IMR-90 (cell line): ENCODE measurements around the gene USH2A. TPM values are rescaled to one million over a fixed set of nuclear protein-coding genes. Genes with fewer than 3 reads are reported as not detected.

Experiments
- ATAC-seq: fragments of 200-7000 bp; cut with Tn5 transposase; 2 replicates; pipeline ENCODE4 v1.9.1; 2020; ENCODE audit warnings: low read depth, mild to moderate bottlenecking, moderate library complexity
- BruUV-seq: library from RNA; stranded (reverse); fragments of 400-500 nt; replicated peaks from 2 replicates; lab custom pipeline; 2021; lab: Mats Ljungman, UMichigan
- CTCF ChIA-PET: fragments of 300-600 bp; formaldehyde crosslinking; extraction: SDS; loops from one replicate; lab custom pipeline; 2021; ENCODE audit warnings: antibody characterized with exemption; lab: Yijun Ruan, JAX
- POLR2A ChIA-PET: fragments of 300-600 bp; sonication (Branson Sonifier 250); formaldehyde crosslinking; loops from one replicate; lab custom pipeline; 2022; ENCODE audit warnings: antibody characterized with exemption; ENCODE audit not compliant: unreplicated experiment; lab: Charles Lee
- DNase-seq: peaks from one replicate; pipeline ENCODE4 v3.0.0; 2013
- H2AFZ ChIP-seq: replicated peaks from 2 replicates; pipeline ENCODE3; 2013; ENCODE audit warnings: low read length, mild to moderate bottlenecking; ENCODE audit not compliant: poor library complexity
- H2AK5ac ChIP-seq: 2 replicates; pipeline ENCODE4 v1.6.1; 2013; ENCODE audit warnings: low read depth, low read length, inconsistent platforms
- H2AK9ac ChIP-seq: replicated peaks from 2 replicates; pipeline ENCODE3; 2013; ENCODE audit warnings: mild to moderate bottlenecking, low read depth, low read length, moderate library complexity; ENCODE audit not compliant: poor library complexity
- H2BK120ac ChIP-seq: 2 replicates; pipeline ENCODE4 v1.6.1; 2013; ENCODE audit warnings: low read depth, low read length, inconsistent platforms
- H2BK15ac ChIP-seq: 3 replicates; pipeline ENCODE4 v1.6.1; 2013; ENCODE audit warnings: low read depth, low read length, inconsistent platforms
- H2BK20ac ChIP-seq: 2 replicates; pipeline ENCODE4 v1.6.1; 2013; ENCODE audit warnings: low read depth, mild to moderate bottlenecking, inconsistent platforms, low read length, moderate library complexity
- H2BK5ac ChIP-seq: 2 replicates; pipeline ENCODE4 v1.6.1; 2013; ENCODE audit warnings: mild to moderate bottlenecking, low read depth, low read length, inconsistent platforms; ENCODE audit not compliant: poor library complexity, severe bottlenecking
- H3K14ac ChIP-seq: replicated peaks from 2 replicates; pipeline ENCODE4 v1.6.1; 2013; ENCODE audit warnings: low read depth, low read length, inconsistent platforms
- H3K18ac ChIP-seq: 2 replicates; pipeline ENCODE4 v1.6.1; 2013; ENCODE audit warnings: low read depth, low read length, control low read depth
- H3K23ac ChIP-seq: 2 replicates; pipeline ENCODE4 v1.6.1; 2013; ENCODE audit warnings: low read depth, low read length, inconsistent platforms
- H3K27ac ChIP-seq: 2 replicates; pipeline ENCODE4 v1.5.1; 2013; ENCODE audit warnings: mild to moderate bottlenecking, control low read depth, low read length; ENCODE audit not compliant: insufficient read depth
- H3K27me3 ChIP-seq: 2 replicates; pipeline ENCODE4 v1.6.1; 2013; ENCODE audit warnings: low read length; ENCODE audit not compliant: control insufficient read depth, insufficient read depth
- H3K36me3 ChIP-seq: 2 replicates; pipeline ENCODE4 v1.6.1; 2013; ENCODE audit warnings: low read length, mixed read lengths; ENCODE audit not compliant: control insufficient read depth, insufficient read depth
- H3K4ac ChIP-seq: 2 replicates; pipeline ENCODE4 v1.6.1; 2013; ENCODE audit warnings: low read depth, low read length, inconsistent platforms
- H3K4me1 ChIP-seq: 2 replicates; pipeline ENCODE4 v1.6.1; 2013; ENCODE audit warnings: low read length, mixed read lengths; ENCODE audit not compliant: control insufficient read depth, insufficient read depth
- H3K4me2 ChIP-seq: 2 replicates; pipeline ENCODE4 v1.6.1; 2013; ENCODE audit warnings: low read depth, mild to moderate bottlenecking, control low read depth, low read length, moderate library complexity
- H3K4me3 ChIP-seq: 2 replicates; pipeline ENCODE4 v1.5.1; 2013; ENCODE audit warnings: low read depth, mild to moderate bottlenecking, control low read depth, low read length, moderate library complexity; ENCODE audit not compliant: insufficient read depth
- H3K56ac ChIP-seq: 2 replicates; pipeline ENCODE4 v1.6.1; 2013; ENCODE audit warnings: low read length, inconsistent platforms; ENCODE audit not compliant: insufficient read depth; ENCODE audit errors: extremely low read depth
- H3K79me1 ChIP-seq, 2 experiments: 2 replicates each; pipeline ENCODE4 v1.6.1; 2013; ENCODE audit warnings: low read length in 2 of 2, inconsistent platforms in 1 of 2, low read depth in 1 of 2
- H3K9ac ChIP-seq: 2 replicates; pipeline ENCODE4 v1.6.1; 2013; ENCODE audit warnings: low read depth, low read length, control low read depth
- H3K9me1 ChIP-seq: 2 replicates; pipeline ENCODE4 v1.6.1; 2013; ENCODE audit warnings: low read length, inconsistent platforms; ENCODE audit not compliant: insufficient read depth
- H3K9me3 ChIP-seq: 2 replicates; pipeline ENCODE4 v1.6.1; 2013; ENCODE audit warnings: low read length; ENCODE audit not compliant: control insufficient read depth, insufficient read depth
- H4K20me1 ChIP-seq: 2 replicates; pipeline ENCODE4 v1.6.1; 2013; ENCODE audit warnings: low read length, inconsistent platforms; ENCODE audit not compliant: insufficient read depth
- H4K5ac ChIP-seq: 2 replicates; pipeline ENCODE4 v1.6.1; 2013; ENCODE audit warnings: mild to moderate bottlenecking, low read depth, low read length, control low read depth
- H4K8ac ChIP-seq, 2 experiments: 2 replicates each; pipeline ENCODE4 v1.6.1; 2013; ENCODE audit warnings: low read depth in 2 of 2, low read length in 2 of 2, control low read depth in 1 of 2, inconsistent platforms in 1 of 2
- H4K91ac ChIP-seq: 2 replicates; pipeline ENCODE4 v1.6.1; 2013; ENCODE audit warnings: low read depth, low read length, inconsistent platforms; ENCODE audit not compliant: insufficient read depth
- ELK1 ChIP-seq: fragments of 150-350 bp; IDR thresholded peaks from 2 replicates; pipeline ENCODE4 v1.6.1; 2016; ENCODE audit warnings: low read depth, mild to moderate bottlenecking, low read length, moderate library complexity, borderline replicate concordance
- NFE2L2 ChIP-seq: fragments of 150-350 bp; IDR thresholded peaks from 2 replicates; pipeline ENCODE4 v1.6.1; 2016; ENCODE audit warnings: low read depth, mild to moderate bottlenecking, low read length
- POLR2A ChIP-seq: IDR thresholded peaks from 2 replicates; pipeline ENCODE4 v1.6.1; 2012; ENCODE audit warnings: mild to moderate bottlenecking, low read depth, low read length
- RAD21 ChIP-seq: IDR thresholded peaks from 2 replicates; pipeline ENCODE4 v1.6.1; 2012; ENCODE audit warnings: low read length, improper control_type of control experiment
- WGBS, 2 experiments: methylation state at CpG; one replicate each; pipeline versions ENCODE4 v1.1.5 to v1.1.7; 2013; ENCODE audit warnings: missing lambda C conversion rate in 2 of 2; ENCODE audit not compliant: insufficient read length in 1 of 2; ENCODE audit errors: extremely low coverage in 2 of 2; 5-methylcytosine and 5-hydroxymethylcytosine counted together
- dilution Hi-C: fragments of 300-500 bp; cut with HindIII; formaldehyde crosslinking; loops from one replicate; pipeline ENCODE4 v1.14.3; 2018; ENCODE audit warnings: low sequenced_read_pairs; ENCODE audit not compliant: unreplicated experiment
- in situ Hi-C: fragments of 300-500 bp; cut with MboI; formaldehyde crosslinking; loops from 3 replicates; pipeline ENCODE4 v1.14.3; 2019; ENCODE audit warnings: low sequenced_read_pairs, inconsistent platforms, mixed read lengths
- intact Hi-C: fragments of 100-400 bp; cut with micrococcal nuclease; formaldehyde crosslinking; loops from 2 replicates; pipeline ENCODE4 v1.10.0; 2022
- polyA plus RNA-seq, 3 experiments: library from polyadenylated mRNA; depleted of rRNA; stranded (reverse); fragments of >200 nt; gene quantifications; 2 replicates each; pipeline ENCODE4 v1.2.3, GENCODE V29; 2012; ENCODE audit warnings: low replicate concordance in 1 of 3
- total RNA-seq: library from RNA; depleted of rRNA; stranded (reverse); fragments of >200 nt; gene quantifications from 2 replicates; pipeline ENCODE4 v1.2.3, GENCODE V29; 2012

USH2A gene
- total and polyA plus RNA-seq, 2 of the 4 experiments (the other 2 are of a cell fraction): under 0.01 to 0.02 TPM

GRCh38 chr1:215669806-215670491 is 753.3 kb downstream of the USH2A start:
- WGBS, 2 experiments: no CpG with 5 or more reads among the region's 4 CpGs
- CTCF ChIA-PET: no interaction called here
- H2BK15ac ChIP-seq: no peak overlapping the region

More at GRCh38 chr1:215669806-215670491, 753.3 kb downstream of the USH2A start:
- no peak overlapping the region for H2AK9ac ChIP-seq
- H3K27me3 ChIP-seq: no peaks in the 10 kb centered on the region
- peak overlapping the region; percentile 18; the same call in 1 of the 2 replicates for H3K27ac ChIP-seq
- H4K91ac ChIP-seq: no peak overlapping the region
- no peaks in the 10 kb centered on the region for H4K20me1 ChIP-seq
- H3K56ac ChIP-seq: no peak overlapping the region
- no peak overlapping the region for H2BK120ac ChIP-seq
- no peak for TF ChIP-seq NFE2L2
- TF ChIP-seq POLR2A: no peak
- TF ChIP-seq RAD21: no peak
- TF ChIP-seq ELK1: no peak
- DNase-seq (peak; percentile 54), ATAC-seq (no peak)
- peak overlapping the region; percentile 7; the same call in 1 of the 2 replicates for H4K5ac ChIP-seq
- no peak overlapping the region for H3K4me3 ChIP-seq
- H3K36me3 ChIP-seq: no peaks in the 10 kb centered on the region
- dilution Hi-C loops (no loop called here), intact Hi-C loops (no loop called here), in situ Hi-C loops (no loop called here)
- H3K4me1 ChIP-seq: peaks cover 7% of the 10 kb centered on the region
- 0 out of 2 replicates have a peak overlapping the region, but pooled peaks have one; percentile 31 for H3K14ac ChIP-seq
- H3K79me1 ChIP-seq: no peaks in the 10 kb centered on the region
- H2AFZ ChIP-seq: no peak overlapping the region
- H2BK5ac ChIP-seq: no peak overlapping the region
- no peak overlapping the region for H3K18ac ChIP-seq
- H3K9me3 ChIP-seq: no peaks in the 10 kb centered on the region
- no peak overlapping the region for H3K9ac ChIP-seq
- POLR2A ChIA-PET: no interaction called here
- H2AK5ac ChIP-seq: no peak overlapping the region
- no peak overlapping the region for H3K4me2 ChIP-seq
- H2BK20ac ChIP-seq: 0 out of 2 replicates have a peak overlapping the region, but pooled peaks have one; percentile 15
- H3K4ac ChIP-seq: peak overlapping the region; percentile 46; the same call in 1 of the 2 replicates
- H3K9me1 ChIP-seq: no peaks in the 10 kb centered on the region; the same call in 1 of the 2 replicates
- H4K8ac ChIP-seq: no peak overlapping the region
- H3K23ac ChIP-seq: no peak overlapping the region
- BruUV-seq: no TSS peak
